Myocyte (in vitro differentiated cells): ENCODE measurements around the gene VAV2. TPM values are rescaled to one million over a fixed set of nuclear protein-coding genes. Genes with fewer than 3 reads are reported as not detected.

Experiments
- DNase-seq: peaks from one replicate; pipeline ENCODE4 v3.0.0-alpha.2; 2012; ENCODE audit warnings: low read depth
- polyA plus RNA-seq: library from polyadenylated mRNA; unstranded; fragments of >200 nt; gene quantifications from one replicate; pipeline ENCODE4 v1.2.1, GENCODE V29; 2012; ENCODE audit warnings: missing spikeins
- total RNA-seq: library from RNA; depleted of rRNA; stranded (reverse); fragments of >200 nt; gene quantifications from 2 replicates; pipeline ENCODE4 v1.2.3, GENCODE V29; 2014

Gene VAV2, protein sequence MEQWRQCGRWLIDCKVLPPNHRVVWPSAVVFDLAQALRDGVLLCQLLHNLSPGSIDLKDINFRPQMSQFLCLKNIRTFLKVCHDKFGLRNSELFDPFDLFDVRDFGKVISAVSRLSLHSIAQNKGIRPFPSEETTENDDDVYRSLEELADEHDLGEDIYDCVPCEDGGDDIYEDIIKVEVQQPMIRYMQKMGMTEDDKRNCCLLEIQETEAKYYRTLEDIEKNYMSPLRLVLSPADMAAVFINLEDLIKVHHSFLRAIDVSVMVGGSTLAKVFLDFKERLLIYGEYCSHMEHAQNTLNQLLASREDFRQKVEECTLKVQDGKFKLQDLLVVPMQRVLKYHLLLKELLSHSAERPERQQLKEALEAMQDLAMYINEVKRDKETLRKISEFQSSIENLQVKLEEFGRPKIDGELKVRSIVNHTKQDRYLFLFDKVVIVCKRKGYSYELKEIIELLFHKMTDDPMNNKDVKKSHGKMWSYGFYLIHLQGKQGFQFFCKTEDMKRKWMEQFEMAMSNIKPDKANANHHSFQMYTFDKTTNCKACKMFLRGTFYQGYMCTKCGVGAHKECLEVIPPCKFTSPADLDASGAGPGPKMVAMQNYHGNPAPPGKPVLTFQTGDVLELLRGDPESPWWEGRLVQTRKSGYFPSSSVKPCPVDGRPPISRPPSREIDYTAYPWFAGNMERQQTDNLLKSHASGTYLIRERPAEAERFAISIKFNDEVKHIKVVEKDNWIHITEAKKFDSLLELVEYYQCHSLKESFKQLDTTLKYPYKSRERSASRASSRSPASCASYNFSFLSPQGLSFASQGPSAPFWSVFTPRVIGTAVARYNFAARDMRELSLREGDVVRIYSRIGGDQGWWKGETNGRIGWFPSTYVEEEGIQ
- 7.5 and 10.4 TPM in 2 replicates for total RNA-seq
- polyA plus RNA-seq: 20.6 TPM

GRCh38 chr9:133991964-133992779 is at the start of gene VAV2:
Gene VAV2 (minus strand): TSS chr9:133992324. CDS start chr9:133992278, 46 bp downstream.
- DNase-seq: peak; percentile 52

- DNase-seq: no peak
Measured at GRCh38 chr9:134041649-134041962, 49.5 kb upstream of the VAV2 start.

GRCh38 chr9:134040781-134041648 is 48.9 kb upstream of the VAV2 start:
- DNase-seq: no peak

DNA sequence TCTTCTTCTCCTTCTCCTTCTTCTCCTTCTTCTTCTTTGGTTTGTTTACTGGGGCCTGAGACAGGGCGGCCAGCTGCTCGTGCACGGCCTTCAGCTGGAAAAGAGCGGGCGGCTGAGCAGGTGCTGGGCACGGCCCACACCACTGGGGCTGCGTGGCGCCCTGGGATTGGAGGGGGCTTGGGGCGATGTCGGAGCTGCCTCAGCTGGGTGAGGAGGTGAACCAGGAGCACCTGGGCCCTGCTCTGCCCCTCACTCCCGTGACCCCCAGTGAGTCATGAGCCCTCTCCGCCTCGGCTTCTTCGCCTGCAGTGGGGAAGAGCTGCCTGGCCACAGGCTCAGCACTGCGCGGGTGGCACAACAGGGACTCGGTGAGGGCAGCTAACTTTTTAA is 48.0 kb upstream of the VAV2 start:
- no peak for DNase-seq

DNA sequence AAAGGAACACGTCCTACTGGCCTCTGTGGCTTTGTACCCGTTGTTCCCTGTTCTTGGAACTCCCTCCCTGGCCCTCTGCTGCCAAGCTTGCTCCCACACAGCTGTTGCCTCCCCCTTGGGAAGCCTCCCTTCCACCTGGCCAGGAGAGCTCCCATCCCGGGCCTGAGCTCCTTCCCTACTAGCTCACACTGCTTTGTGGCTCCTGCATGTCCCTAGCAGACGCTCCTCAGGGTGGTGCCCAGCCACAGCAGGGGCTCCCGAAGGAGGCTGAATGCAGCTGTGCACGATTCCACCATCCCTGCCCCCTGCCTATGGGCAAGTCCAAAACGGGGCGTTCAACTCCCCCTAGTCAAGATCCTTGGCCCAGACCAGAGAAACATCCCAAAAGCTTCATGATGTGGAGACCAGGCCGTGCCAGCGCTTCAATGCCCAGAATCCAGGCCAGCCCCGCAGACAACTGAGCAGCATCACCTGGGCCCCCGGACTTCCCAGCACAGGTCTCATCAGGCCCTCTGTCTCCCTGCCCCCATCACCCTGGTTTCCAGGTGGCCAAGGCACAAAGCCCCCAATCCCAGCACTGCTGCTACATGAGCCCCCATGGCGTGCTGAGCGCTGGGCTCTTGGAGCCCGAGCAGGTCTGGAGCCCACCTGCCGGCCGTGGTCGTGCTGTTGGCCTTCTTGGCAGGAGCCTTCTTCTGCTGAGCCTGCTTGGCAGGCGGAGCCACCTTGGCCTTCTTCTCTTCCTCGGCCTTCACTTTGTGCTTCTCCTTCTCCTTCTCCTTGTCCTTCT is 47.5 kb upstream of the VAV2 start:
- no peak for DNase-seq

DNA sequence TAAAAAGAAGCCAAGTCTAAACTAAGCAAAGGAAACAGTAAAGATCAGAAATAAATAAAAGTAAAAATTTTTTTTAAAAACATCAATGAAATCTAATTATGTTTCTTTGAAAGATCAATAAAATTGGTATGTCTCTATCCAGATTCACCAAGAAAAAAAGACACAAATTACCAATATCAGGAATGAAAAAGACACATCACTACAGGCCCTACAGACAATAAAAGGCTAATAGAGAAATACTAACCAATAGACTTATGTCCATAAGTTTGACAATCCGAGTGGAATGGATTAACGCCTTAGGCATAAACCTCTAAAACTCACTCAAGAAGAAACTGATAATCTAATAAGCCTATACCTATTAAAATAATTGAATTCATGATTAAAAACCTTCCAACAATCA is 45.5 kb upstream of the VAV2 start:
- no peak for DNase-seq

GRCh38 chr9:134036130-134036529 is 44.0 kb upstream of the VAV2 start:
- DNase-seq: no peak

GRCh38 chr9:134035041-134036039 is 43.2 kb upstream of the VAV2 start:
- peak; percentile 43 for DNase-seq

DNA sequence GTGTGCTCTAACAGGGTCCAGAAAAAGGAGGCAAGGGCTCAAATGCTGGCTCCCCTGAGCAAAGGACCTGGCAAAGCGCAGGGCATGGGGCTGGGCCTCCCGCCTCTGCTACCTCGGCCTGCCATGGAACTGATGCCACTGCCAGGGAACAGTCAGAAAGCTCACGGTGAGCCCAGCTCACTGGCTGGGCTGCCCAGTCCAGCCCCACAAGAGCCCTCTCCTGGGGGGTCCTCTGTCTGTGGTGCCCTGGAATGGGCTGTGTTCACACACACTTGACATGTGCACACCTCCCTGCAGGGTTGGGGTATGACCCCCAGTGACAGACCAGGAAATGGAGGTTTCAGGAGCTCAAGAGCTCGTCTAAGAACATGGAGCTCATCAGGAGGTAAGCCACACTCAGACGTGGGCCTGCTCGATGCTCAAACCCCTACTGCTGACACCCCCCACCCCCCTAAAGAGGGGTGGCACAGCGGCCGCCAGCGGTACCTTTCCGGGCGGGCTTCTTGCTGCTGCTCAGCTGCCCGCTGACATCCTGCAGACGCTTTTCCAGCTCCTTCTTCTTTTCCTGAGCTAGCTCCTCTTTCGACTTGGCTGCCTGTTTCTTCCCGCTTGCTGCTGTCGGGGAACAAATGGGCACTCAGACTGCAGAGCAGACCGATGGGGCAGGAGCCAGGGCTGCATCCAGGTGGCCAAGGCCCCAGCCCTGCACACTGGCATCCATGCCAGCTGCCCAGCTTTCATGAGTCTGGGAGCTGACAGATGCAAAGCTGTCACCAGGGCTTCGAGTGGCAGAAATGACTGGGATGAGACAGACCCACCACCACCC is 42.3 kb upstream of the VAV2 start:
- DNase-seq: no peak

GRCh38 chr9:134033516-134034214 is 41.5 kb upstream of the VAV2 start:
- no peak for DNase-seq

- no peak for DNase-seq
Measured at GRCh38 chr9:134032456-134033222, 40.5 kb upstream of the VAV2 start.

DNA sequence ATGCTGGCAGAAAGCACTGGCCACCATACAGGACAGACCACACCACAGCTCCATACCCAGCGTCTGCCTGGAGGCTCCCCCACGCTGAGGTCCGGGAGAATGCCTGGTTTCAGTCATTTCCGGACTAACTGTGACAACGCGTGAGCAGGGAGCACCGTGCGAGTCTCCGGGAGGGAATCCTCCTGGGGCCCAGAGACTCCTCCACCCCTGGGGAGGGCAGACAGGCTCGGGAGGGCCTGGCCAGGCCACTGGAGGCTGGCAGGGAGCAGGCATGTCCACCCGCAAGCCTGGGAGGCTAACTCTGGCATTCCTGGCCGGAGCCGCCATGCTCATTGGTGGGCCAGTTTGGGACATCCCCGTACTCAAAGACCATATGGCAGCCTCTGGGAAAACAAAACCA is 39.7 kb upstream of the VAV2 start:
- DNase-seq: no peak

GRCh38 chr9:134030821-134031470 is 38.8 kb upstream of the VAV2 start:
- DNase-seq: no peak

DNA sequence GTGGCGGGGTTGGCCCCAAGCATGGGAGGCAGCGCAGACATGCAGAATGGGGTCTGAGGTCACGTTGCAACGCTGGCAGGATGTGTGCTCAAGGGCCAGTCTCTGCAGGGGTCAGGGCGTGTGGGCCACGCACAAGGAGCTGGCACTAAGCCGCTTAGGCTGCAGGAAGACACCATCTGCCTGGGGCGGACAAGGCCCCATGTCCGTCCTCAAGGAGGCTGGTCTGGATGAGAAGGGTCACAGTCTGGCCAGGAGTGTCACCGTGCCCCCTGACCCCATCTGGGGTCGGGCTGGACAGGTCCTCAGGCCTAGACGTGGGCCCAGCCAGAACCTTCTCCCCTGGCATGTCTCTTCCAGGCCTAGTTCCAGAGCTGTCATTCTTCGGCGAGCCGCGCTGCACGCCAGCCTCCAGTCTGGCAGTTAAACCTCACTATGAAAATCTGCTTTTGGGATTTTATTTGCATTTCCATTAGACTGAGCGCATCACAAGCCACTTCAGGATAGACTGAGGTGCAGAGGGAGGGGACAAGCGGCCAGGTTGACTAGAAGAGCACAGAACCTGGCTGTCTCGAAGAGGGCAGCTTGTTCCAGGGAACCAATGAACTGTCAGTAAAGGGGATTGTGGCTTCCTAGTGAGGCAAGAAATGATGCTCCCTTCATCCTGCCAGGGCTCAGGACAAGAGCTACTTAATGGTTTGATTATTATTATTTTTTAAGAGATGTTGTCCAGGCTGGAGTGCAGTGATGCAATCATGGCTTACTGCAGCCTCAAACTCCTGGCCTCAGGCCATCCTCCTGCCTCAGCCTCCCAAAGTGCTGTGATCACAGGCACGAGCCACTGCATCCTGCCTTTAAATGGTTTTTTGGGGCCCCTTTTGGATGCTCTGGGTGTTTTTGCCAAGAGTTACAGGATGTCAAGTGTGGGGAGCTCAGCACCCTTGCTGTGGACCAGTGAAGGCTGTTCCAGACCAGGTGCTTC is 37.4 kb upstream of the VAV2 start:
- no peak for DNase-seq
